Right lobe of liver (tissue), 6 donors: ENCODE results near the gene SH3GL2. TPM values are rescaled to one million over a fixed set of nuclear protein-coding genes. Genes with fewer than 3 reads are reported as not detected.

Experiments used
- ATAC-seq, 4 donors: fragments of 200-7000 bp; cut with Tn5 transposase; one replicate each; pipeline ENCODE4 v1.9.1; 2020; ENCODE audit warnings: mild to moderate bottlenecking in 4 of 4, moderate library complexity in 4 of 4
- DNase-seq, 3 donors: peaks; one replicate each; pipeline ENCODE4 v3.0.0-alpha.2; 2020
- H3K27ac ChIP-seq, 3 donors: fragments of 200-600 bp; one replicate each; pipeline ENCODE4 v1.8.0; 2022
- H3K27me3 ChIP-seq, 2 donors: fragments of 200-600 bp; one replicate each; pipeline ENCODE4 v1.8.0; 2022
- H3K36me3 ChIP-seq, 4 donors: fragments of 200-600 bp; sonication (generic) in 1 of 4; one replicate each; pipeline versions ENCODE4 v1.5.1 to v1.8.0; 2017 to 2022; ENCODE audit warnings: control low read depth in 1 of 4
- H3K4me1 ChIP-seq, 4 donors: fragments of 200-600 bp; sonication (generic) in 1 of 4; one replicate each; pipeline versions ENCODE4 v1.5.1 to v1.8.0; 2017 to 2022; ENCODE audit warnings: control low read depth in 1 of 4
- H3K4me3 ChIP-seq, 3 donors: fragments of 200-600 bp; one replicate each; pipeline ENCODE4 v1.8.0; 2022
- H3K9me3 ChIP-seq, 4 donors: fragments of 200-600 bp; sonication (generic) in 1 of 4; one replicate each; pipeline versions ENCODE4 v1.5.1 to v1.8.0; 2017 to 2022; ENCODE audit warnings: control low read depth in 1 of 4
- CTCF ChIP-seq, 4 donors: fragments of 200-600 bp in 3 of 4; fragments of 450-650 bp in 1 of 4; IDR thresholded peaks; one replicate each; pipeline versions ENCODE4 v1.5.1 to v1.8.0; 2016 to 2022; ENCODE audit warnings: antibody characterized with exemption in 4 of 4, mild to moderate bottlenecking in 2 of 4
- POLR2A ChIP-seq: fragments of 450-650 bp; IDR thresholded peaks from one replicate; pipeline ENCODE4 v1.6.1; 2017; ENCODE audit warnings: antibody characterized with exemption, mild to moderate bottlenecking
- WGBS: methylation state at CpG from one replicate; pipeline ENCODE4 v1.1.6; 2018; ENCODE audit warnings: low coverage, low lambda C conversion rate; ENCODE audit not compliant: insufficient coverage; ENCODE audit errors: missing lambda C conversion rate; 5-methylcytosine and 5-hydroxymethylcytosine counted together
- intact Hi-C, 2 donors: fragments of 100-400 bp; cut with DNase I; formaldehyde crosslinking; loops; one replicate each; pipeline versions ENCODE4 v1.11.2 to v1.14.1; 2022
- total RNA-seq, 6 experiments: library from RNA; depleted of rRNA in 2 of 6; stranded (reverse); fragments of >200 nt in 2 of 6; fragmentation: NEBNext Ultra II Directional in 3 of 6; extraction: Animal tissue kit (Norgen Biotek cat#: 25700) in 3 of 6; gene quantifications; one replicate each; pipeline versions ENCODE4 v1.1.0 to v1.2.4, GENCODE V29; 2016 to 2023
- donor health status: DM: no; HTN: yes; CAD: no.
- donor health status: DM: no; HTN: no; CAD: no.
- donor health status: DM: no; HTN: no; CAD: no.
- donor health status: DM: no; HTN: yes; CAD: no.
- donor health status: DM: no; HTN: yes; CAD: no.

The SH3GL2 gene
- total RNA-seq, 6 experiments from 2014 or later = 0.07 to 0.09 TPM; not detected in 4

GRCh38 chr9:17726298-17726697 is 147.4 kb downstream of the SH3GL2 start:
- Histone ChIP-seq H3K9me3 (no peaks in the 10 kb centered on the region), H3K4me1 (no peaks in the 10 kb centered on the region), H3K27ac (no peak overlapping the region), H3K27me3 (no peaks in the 10 kb centered on the region), H3K36me3 (no peaks in the 10 kb centered on the region), H3K4me3 (no peak overlapping the region)
- peak in 1 of 3 donors; percentile 46 for DNase-seq
- no peak for TF ChIP-seq POLR2A
- no peak for TF ChIP-seq CTCF (IDR thresholded peaks at IDR 0.05)
- peak; percentile 16 to 63 (median 42) for ATAC-seq
- WGBS = 15% methylated on average over 5 of the region's 5 CpGs
- intact Hi-C loops = no loop called here

- Histone ChIP-seq H3K9me3 (no peaks in the 10 kb centered on the region), H3K36me3 (no peaks in the 10 kb centered on the region), H3K27me3 (no peaks in the 10 kb centered on the region), H3K4me1 (no peaks in the 10 kb centered on the region), H3K27ac (no peak overlapping the region), H3K4me3 (no peak overlapping the region)
- ATAC-seq (no peak), DNase-seq (no peak)
- 61% methylated on average over 7 of the region's 7 CpGs for WGBS
- TF ChIP-seq POLR2A = no peak
- TF ChIP-seq CTCF (IDR thresholded peaks at IDR 0.05) = no peak
- intact Hi-C loops = no loop called here
Measured at GRCh38 chr9:17730899-17731298, 152.0 kb downstream of the SH3GL2 start.

- ATAC-seq = no peak
- Histone ChIP-seq H3K4me3 (no peak overlapping the region), H3K36me3 (no peaks in the 10 kb centered on the region), H3K27ac (no peak overlapping the region), H3K9me3 (no peaks in the 10 kb centered on the region), H3K4me1 (no peaks in the 10 kb centered on the region), H3K27me3 (no peaks in the 10 kb centered on the region)
- 72% methylated on average over 4 of the region's 4 CpGs for WGBS
- no peak for DNase-seq
- intact Hi-C loops = no loop called here
- TF ChIP-seq POLR2A (no peak), CTCF (IDR thresholded peaks at IDR 0.05) (no peak)
Measured at GRCh38 chr9:17731308-17731707, 152.4 kb downstream of the SH3GL2 start.

- WGBS = 55% methylated on average over 2 of the region's 2 CpGs
- no peaks in the 10 kb centered on the region for H3K27me3 ChIP-seq
- H3K9me3 ChIP-seq = no peaks in the 10 kb centered on the region
- ATAC-seq (no peak), DNase-seq (no peak)
- H3K27ac ChIP-seq = no peak overlapping the region
- intact Hi-C loops = no loop called here
- no peaks in the 10 kb centered on the region for H3K4me1 ChIP-seq
- no peaks in the 10 kb centered on the region for H3K36me3 ChIP-seq
- TF ChIP-seq CTCF (IDR thresholded peaks at IDR 0.05) (no peak), POLR2A (no peak)
- no peak overlapping the region for H3K4me3 ChIP-seq
Measured at GRCh38 chr9:17734674-17735073, 155.8 kb downstream of the SH3GL2 start.

GRCh38 chr9:17735859-17736258 is 157.0 kb downstream of the SH3GL2 start:
- Histone ChIP-seq H3K36me3 (no peaks in the 10 kb centered on the region), H3K4me1 (no peaks in the 10 kb centered on the region), H3K27me3 (no peaks in the 10 kb centered on the region), H3K4me3 (no peak overlapping the region), H3K27ac (no peak overlapping the region), H3K9me3 (no peaks in the 10 kb centered on the region)
- TF ChIP-seq CTCF (IDR thresholded peaks at IDR 0.05) (no peak), POLR2A (no peak)
- DNase-seq (no peak), ATAC-seq (no peak)
- 79% methylated on average over 3 of the region's 3 CpGs for WGBS
- intact Hi-C loops = no loop called here
